NCI-H460 (cell line): Measurements from ENCODE around the gene F2RL2. TPM values are rescaled to one million over a fixed set of nuclear protein-coding genes. Genes with fewer than 3 reads are reported as not detected.

Source experiments
- DNase-seq: peaks from one replicate; pipeline ENCODE4 v3.0.0-alpha.2; 2016; ENCODE audit warnings: low read depth; ENCODE audit errors: extremely low read depth
- polyA plus RNA-seq: library from polyadenylated mRNA; depleted of rRNA; stranded (reverse); fragments of >200 nt; gene quantifications from 2 replicates; pipeline ENCODE4 v1.2.3, GENCODE V29; 2014; cell fraction: nucleus; rRNA removed
- total RNA-seq: library from RNA; depleted of rRNA; stranded (reverse); fragments of >200 nt; shearing (Covaris generic); gene quantifications from 2 replicates; pipeline ENCODE4 v1.2.3, GENCODE V29; 2014; rRNA removed

F2RL2 gene
- 37.5 and 41.5 TPM in 2 replicates for total RNA-seq
- 20.0 and 31.6 TPM in 2 replicates for polyA plus RNA-seq

DNA sequence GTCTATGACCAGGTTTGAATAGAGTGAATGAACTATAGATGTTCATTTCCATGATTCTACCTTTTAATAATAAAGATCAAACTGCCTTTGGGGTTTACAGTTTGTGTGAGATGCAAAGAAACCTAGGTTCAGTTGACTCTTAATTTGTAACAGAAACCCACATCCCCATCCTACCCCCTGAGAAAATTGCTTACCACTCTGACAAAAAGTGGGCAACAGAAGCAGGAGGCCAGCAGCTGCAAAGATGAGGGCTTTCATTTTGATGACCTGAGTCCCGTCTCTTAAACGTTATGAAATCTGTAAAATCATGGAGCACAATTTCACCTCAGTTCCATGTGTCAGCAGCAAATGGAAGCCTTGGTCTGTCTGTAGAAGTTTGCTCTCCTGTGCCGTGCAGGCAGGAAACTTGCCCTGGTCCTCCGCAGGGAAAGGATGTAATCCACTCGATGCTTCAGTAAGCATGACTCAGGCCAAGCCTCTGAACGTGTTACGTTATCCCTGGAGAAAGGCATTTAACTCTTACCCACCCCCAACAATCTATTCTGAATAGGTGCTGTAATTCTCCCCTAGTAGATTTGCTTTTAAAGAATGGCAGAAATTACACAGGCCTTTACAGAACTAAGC, at the start of gene F2RL2:
Gene F2RL2, minus strand, starts transcription at position 431 of the 624 bp plus-strand sequence. Its CDS starts 173 bp downstream, at position 258.
- DNase-seq, result peak; percentile 86

- DNase-seq, result no peak
Observed at GRCh38 chr5:76672242-76672641, 49.0 kb upstream of the F2RL2 start.

DNA sequence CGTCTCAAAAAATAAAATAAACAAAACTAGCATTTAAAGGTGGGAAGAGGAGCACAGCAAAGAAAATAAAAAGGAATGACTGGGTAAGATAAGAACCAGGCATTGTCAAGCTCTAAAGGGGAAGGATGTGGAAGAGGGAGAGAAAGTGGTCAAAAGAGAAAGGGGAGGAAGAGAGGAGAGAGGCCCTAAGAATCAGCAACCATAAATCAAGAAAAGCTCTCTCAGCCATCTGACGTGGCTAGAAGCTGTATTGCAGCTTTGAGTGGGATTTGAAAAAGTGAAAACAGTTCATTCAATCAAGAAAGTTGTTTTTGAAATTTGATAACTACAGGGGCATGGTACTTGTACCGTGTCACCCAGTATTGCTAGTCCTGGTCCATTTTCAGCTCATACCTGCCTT, 47.3 kb upstream of the F2RL2 start:
- DNase-seq, result no peak

DNA sequence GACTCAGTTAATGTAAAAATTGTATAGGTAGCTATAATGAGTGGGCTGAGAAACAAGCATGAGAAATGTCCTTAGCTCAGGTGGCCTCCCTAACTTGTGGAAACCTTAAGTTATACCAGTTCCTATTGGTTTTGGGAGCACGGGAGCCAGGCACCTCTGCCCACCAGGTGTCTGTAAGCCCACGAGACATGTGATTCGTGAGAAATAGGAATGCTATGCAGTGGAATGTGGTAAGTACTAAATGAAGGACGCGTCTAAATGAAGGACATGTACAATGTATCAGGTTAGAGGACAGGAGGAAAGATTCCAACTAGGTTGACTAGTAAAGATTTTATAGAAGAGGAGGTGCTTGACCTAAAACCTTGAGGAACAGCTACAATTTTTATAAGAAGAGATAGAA, 46.0 kb upstream of the F2RL2 start:
- DNase-seq, result no peak

GRCh38 chr5:76667495-76667894, 44.3 kb upstream of the F2RL2 start:
- DNase-seq, result no peak

DNA sequence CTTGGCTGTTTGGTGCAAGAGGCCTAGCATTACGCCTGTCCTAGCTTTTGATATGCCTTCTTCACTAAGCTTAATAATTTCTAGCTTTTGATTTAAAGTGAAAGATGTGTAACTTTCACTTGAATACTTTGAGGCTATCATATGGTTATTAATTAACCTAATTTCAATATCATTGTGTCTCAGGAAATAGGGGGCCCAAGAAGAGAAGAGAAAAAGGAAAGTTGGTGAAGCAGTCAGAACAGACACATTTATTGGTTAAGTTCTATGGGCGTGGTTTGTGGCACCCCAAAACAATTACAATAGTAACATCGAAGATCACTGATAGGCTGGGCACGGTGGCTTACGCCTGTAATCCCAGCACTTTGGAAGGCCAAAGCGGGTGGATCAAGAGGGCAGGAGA, 40.9 kb upstream of the F2RL2 start:
- DNase-seq, result no peak

- no peak for DNase-seq
Observed at GRCh38 chr5:76663573-76663972, 40.4 kb upstream of the F2RL2 start.

- no peak for DNase-seq
Observed at GRCh38 chr5:76662521-76662920, 39.3 kb upstream of the F2RL2 start.

DNA sequence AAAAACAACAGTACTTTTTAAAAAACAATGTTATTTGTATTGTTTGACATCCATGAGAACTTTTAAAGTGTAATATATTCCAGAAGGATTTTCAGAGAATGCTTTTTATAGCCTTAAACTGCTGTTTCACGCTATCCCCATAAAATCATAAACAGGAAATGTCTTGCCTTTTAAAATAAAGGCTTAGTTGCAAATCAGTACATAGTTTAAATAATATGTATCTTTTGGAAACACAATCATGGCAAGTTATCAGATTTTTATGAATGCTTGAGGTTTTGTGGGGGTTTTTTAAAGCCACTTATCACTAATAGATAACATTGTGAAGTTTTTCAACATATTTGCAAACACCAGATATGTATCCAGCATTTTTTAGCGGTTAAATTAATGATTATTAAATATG, 37.2 kb upstream of the F2RL2 start:
- no peak for DNase-seq

- no peak for DNase-seq
Observed at GRCh38 chr5:76657683-76658311, 34.6 kb upstream of the F2RL2 start.

- DNase-seq, result no peak
Observed at GRCh38 chr5:76657091-76657490, 33.9 kb upstream of the F2RL2 start.

DNA sequence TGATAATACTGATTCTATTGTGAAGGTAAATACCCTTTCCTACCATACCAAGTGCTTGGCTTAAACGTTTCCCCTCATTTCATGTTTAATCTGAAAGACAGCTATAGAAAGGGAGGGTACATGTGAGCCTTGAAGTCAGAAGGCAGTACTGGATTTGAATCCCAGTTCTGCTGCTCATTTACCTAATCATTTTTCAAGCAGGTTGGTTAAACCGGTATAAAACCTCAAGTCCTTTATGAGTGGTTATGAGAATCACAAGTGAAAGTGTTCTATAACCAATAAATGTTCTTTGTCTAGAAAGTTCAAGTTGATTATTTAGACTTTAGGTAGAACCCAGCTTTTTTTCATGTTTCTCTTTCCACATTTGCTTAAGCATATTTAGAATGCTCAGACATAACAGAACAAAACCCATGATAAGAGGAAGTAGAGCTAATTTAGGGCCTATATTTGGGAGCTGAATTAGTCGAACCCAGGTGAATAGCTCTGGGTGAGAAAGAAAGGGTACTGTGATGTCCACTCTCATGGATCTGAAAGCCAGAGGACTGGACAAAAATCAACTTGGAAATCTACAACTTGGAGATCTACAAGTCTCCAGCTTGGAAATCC, 29.7 kb upstream of the F2RL2 start:
- no peak for DNase-seq

DNA sequence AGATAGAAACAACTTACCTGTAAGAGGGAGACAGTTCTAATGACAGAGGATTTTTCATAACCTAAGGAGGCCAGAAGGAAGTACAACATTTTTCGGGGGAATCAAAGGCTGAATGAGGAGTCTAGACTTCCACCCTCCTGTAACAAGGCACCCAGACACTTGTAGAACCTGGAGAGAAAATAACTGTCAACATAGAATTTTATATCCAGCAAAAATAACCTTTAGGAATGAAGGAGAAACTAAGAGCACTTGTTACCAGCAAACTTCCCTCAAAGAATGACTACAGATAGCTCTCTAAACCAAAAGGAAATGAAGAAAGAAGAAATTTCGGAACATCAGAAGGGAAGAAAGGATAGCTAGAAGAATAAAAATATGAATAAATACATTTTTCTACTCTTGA, 25.9 kb upstream of the F2RL2 start:
- DNase-seq, result no peak

- DNase-seq, result no peak
Observed at GRCh38 chr5:76643371-76643770, 20.2 kb upstream of the F2RL2 start.

DNA sequence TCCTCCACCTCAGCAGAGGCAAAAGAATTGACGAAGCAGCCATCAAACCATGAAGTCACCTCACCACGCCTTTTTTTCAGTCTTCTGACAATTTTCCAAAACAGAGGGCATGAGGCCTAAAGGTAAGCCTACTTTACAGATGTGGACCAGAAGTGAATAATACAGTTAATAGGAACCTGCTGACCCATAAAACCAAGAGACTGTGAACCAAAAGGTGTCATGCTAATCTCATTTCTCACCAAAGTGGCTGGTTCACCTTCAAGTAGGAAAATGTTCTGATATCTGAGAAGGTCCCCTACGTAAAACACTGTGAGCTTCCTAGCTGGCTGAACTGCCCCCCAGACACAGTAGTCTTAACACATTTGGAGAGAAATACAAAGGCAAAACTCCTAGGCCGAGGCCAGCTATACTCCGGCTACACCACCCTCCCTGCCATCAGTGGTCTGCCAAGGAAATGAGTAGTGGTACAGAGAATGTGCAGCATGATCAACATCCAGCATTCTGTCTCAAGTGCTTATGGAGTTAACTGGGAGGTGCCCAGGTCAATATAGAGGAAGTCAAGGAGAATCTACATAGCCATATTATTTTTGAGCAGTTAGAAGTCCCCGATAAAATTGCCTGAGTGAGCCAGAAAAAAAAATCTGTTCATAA, 19.3 kb upstream of the F2RL2 start:
- no peak for DNase-seq

- DNase-seq, result peak; percentile 83
Observed at GRCh38 chr5:76641514-76642120, 18.4 kb upstream of the F2RL2 start.

GRCh38 chr5:76638479-76638878, 15.3 kb upstream of the F2RL2 start:
- DNase-seq, result no peak

DNA sequence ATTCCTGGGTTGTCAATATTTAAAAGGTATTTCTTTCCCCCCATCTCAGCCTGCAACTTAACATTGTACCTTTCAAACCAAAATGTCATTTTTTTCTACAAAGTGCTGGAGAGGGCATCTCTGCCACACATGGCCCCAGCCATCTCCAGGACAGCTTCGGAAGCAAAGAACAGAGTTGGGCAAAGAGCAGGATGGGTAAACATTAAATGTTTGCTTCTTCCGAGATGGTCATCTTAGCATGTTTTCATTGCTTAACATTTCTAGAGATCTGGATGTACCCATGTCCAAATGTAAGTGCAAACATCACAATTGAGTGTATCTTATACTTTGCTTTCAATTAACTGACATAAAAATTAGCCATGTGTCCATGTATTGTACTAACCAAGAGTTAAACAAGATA, 14.3 kb upstream of the F2RL2 start:
- no peak for DNase-seq

- no peak for DNase-seq
Observed at GRCh38 chr5:76634661-76635060, 11.5 kb upstream of the F2RL2 start.

- no peak for DNase-seq
Observed at GRCh38 chr5:76626738-76627137, 3.5 kb upstream of the F2RL2 start.
